Measurements from ENCODE around the gene UBR4. TPM values are rescaled to one million over a fixed set of nuclear protein-coding genes. Genes with fewer than 3 reads are reported as not detected.
A peak's percentile ranks its signal among the peaks of the same experiment; 100 is the strongest.
"Not testable (repeated sequence)": the region's sequence is repeated elsewhere in the genome, so short reads cannot be mapped to it uniquely, and the experiment has no call there.

Gene UBR4
- total RNA-seq = 66.1 and 97.4 TPM in 2 replicates

GRCh38 chr1:19209990-19210771, at the start of gene UBR4:
Gene UBR4 (minus strand): TSS chr1:19210266. CDS start chr1:19210248, 18 bp downstream.
- TF ChIP-seq, protein P1, sequence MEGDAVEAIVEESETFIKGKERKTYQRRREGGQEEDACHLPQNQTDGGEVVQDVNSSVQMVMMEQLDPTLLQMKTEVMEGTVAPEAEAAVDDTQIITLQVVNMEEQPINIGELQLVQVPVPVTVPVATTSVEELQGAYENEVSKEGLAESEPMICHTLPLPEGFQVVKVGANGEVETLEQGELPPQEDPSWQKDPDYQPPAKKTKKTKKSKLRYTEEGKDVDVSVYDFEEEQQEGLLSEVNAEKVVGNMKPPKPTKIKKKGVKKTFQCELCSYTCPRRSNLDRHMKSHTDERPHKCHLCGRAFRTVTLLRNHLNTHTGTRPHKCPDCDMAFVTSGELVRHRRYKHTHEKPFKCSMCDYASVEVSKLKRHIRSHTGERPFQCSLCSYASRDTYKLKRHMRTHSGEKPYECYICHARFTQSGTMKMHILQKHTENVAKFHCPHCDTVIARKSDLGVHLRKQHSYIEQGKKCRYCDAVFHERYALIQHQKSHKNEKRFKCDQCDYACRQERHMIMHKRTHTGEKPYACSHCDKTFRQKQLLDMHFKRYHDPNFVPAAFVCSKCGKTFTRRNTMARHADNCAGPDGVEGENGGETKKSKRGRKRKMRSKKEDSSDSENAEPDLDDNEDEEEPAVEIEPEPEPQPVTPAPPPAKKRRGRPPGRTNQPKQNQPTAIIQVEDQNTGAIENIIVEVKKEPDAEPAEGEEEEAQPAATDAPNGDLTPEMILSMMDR (IDR thresholded peaks at IDR 0.05; ENCODE audit: insufficient read depth, low read length, severe bottlenecking) = peak; percentile 1
- H3K4me3 ChIP-seq (ENCODE audit: low read depth, low read length) = peak within 1 kb of the TSS; percentile 70
- peak; percentile 85 for DNase-seq (ENCODE audit: low read depth)
- H3K27me3 ChIP-seq (ENCODE audit: control insufficient read depth, insufficient read depth, low read length) = no peaks in the 10 kb centered on the region
- FAIRE-seq = no peak
- H3K36me3 ChIP-seq (ENCODE audit: control insufficient read depth, insufficient read depth, low read length) = peaks cover 2% of the 10 kb centered on the region

- Histone ChIP-seq H3K4me3 (ENCODE audit: low read depth, low read length) (no peak overlapping the region), H3K36me3 (ENCODE audit: control insufficient read depth, insufficient read depth, low read length) (peaks cover 33% of the 10 kb centered on the region), H3K27me3 (ENCODE audit: control insufficient read depth, insufficient read depth, low read length) (no peaks in the 10 kb centered on the region)
- FAIRE-seq = no peak
- TF ChIP-seq, protein P1 (IDR thresholded peaks at IDR 0.05; ENCODE audit: insufficient read depth, low read length, severe bottlenecking) = no peak
- DNase-seq (ENCODE audit: low read depth) = no peak
Observed at GRCh38 chr1:19258353-19258752, 48.3 kb upstream of the UBR4 start.

GRCh38 chr1:19257178-19257914, 47.3 kb upstream of the UBR4 start:
- FAIRE-seq (peak; percentile 64), DNase-seq (ENCODE audit: low read depth) (no peak)
- TF ChIP-seq, protein P1 (IDR thresholded peaks at IDR 0.05; ENCODE audit: insufficient read depth, low read length, severe bottlenecking) = no peak
- Histone ChIP-seq H3K27me3 (ENCODE audit: control insufficient read depth, insufficient read depth, low read length) (no peaks in the 10 kb centered on the region), H3K36me3 (ENCODE audit: control insufficient read depth, insufficient read depth, low read length) (peaks cover 33% of the 10 kb centered on the region), H3K4me3 (ENCODE audit: low read depth, low read length) (no peak overlapping the region)

DNA sequence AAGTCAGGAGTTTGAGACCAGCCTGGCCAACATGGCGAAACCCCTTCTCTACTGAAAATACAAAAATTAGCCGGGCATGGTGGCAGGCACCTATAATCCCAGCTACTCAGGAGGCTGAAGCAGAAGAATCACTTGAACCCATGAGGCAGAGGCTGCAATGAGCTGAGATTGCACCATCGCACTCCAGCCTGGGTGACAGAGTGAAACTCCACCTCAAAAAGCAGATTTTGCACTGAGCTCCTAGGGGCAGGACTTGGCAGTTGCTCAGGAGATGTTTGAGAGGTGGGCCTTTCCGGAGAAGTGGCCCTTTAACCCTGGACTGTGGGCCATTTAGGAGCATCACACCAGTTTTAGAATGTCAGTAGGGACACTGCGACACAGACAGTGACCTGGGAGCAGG, 46.2 kb upstream of the UBR4 start:
- DNase-seq (ENCODE audit: low read depth); H3K4me3 ChIP-seq (ENCODE audit: low read depth, low read length); FAIRE-seq; H3K27me3 ChIP-seq (ENCODE audit: control insufficient read depth, insufficient read depth, low read length): not testable (repeated sequence)
- H3K36me3 ChIP-seq (ENCODE audit: control insufficient read depth, insufficient read depth, low read length) = peaks cover 33% of the 10 kb centered on the region

- no peak for DNase-seq (ENCODE audit: low read depth)
- Histone ChIP-seq H3K4me3 (ENCODE audit: low read depth, low read length) (no peak overlapping the region), H3K27me3 (ENCODE audit: control insufficient read depth, insufficient read depth, low read length) (no peaks in the 10 kb centered on the region), H3K36me3 (ENCODE audit: control insufficient read depth, insufficient read depth, low read length) (peaks cover 32% of the 10 kb centered on the region)
- TF ChIP-seq, protein P1 (IDR thresholded peaks at IDR 0.05; ENCODE audit: insufficient read depth, low read length, severe bottlenecking) = no peak
- FAIRE-seq = no peak
Observed at GRCh38 chr1:19255288-19255687, 45.2 kb upstream of the UBR4 start.

- H3K4me3 ChIP-seq (ENCODE audit: low read depth, low read length) = no peak overlapping the region
- H3K36me3 ChIP-seq (ENCODE audit: control insufficient read depth, insufficient read depth, low read length) = peaks cover 29% of the 10 kb centered on the region
- DNase-seq (ENCODE audit: low read depth) (no peak), FAIRE-seq (no peak)
- H3K27me3 ChIP-seq (ENCODE audit: control insufficient read depth, insufficient read depth, low read length) = no peaks in the 10 kb centered on the region
- TF ChIP-seq, protein P1 (IDR thresholded peaks at IDR 0.05; ENCODE audit: insufficient read depth, low read length, severe bottlenecking) = no peak
Observed at GRCh38 chr1:19254416-19254815, 44.4 kb upstream of the UBR4 start.
